GM18508 (cell line): Measurements from ENCODE around the gene FKBP11.

Experiments
- ATAC-seq: cut with Tn5 transposase; IDR thresholded peaks from one replicate; pipeline ENCODE4 v1.9.1; 2021; ENCODE audit warnings: moderate number of reproducible peaks; ENCODE audit not compliant: insufficient read depth, unreplicated experiment

FKBP11 gene

GRCh38 chr12:48925304-48926011 lies at the start of gene FKBP11:
Gene FKBP11, minus strand, starts transcription at chr12:48925492. Its CDS starts 64 bp downstream, at chr12:48925428.
- no peak for ATAC-seq

DNA sequence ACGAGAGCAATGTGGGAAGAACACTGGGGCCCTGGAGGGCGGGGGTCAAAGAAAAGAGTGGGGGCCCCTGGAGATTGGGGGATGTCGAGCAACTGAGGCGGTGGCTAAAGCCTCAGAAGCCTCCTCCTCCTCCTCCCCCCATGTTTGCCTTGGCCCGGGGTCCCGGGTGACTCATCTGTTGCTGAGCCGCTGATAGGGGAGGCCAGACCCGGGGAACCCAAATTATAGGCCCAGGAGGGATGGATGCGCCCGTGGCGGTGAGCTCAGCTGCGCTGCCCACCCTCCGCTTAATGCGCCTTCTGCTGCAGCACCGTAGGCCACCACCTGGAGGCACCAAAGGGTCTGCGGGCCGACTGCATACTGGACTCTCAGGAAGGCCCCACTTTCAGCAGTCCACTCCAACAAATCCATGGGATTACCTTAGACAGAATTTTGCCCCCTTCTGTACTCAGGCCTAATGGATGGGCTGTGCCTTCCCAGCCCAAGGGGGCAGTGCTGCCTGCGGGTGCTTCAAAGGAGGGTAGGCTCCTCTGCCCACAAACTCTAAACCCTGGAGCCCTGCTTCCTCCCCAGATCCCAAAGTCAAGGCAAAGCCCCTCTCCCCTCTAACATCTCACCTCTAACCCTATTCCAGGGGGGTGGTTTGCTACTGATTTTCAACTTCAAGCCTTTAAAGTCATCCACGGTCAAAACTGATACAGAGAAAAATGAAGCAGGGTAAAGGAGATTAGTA lies 48.8 kb upstream of the FKBP11 start:
- no peak for ATAC-seq

DNA sequence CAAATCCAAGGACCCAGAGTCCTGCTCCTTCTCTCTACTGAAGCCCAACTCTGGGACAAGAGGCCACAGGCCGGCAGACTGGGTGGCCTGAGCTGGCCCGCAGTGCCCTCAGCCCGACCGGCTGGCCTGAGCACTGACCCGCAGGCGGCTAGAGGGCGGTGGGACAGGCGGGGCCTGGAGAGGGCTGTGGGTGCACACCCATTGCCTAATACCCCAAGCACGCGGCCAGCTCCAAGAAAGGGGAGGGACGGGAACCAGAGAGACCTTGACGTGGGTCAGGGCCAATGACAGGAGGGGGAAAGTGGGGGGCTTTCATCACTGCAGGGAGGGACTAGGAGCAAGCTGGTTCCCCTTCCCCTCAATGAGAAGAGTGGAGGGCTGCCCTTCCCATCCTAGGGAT lies 48.2 kb upstream of the FKBP11 start:
- no peak for ATAC-seq

- ATAC-seq, result no peak
Observed at GRCh38 chr12:48972952-48973483, 47.7 kb upstream of the FKBP11 start.

GRCh38 chr12:48972213-48972951 lies 47.1 kb upstream of the FKBP11 start:
- ATAC-seq, result no peak

- no peak for ATAC-seq
Observed at GRCh38 chr12:48970702-48971334, 45.5 kb upstream of the FKBP11 start.

- ATAC-seq, result no peak
Observed at GRCh38 chr12:48969833-48970701, 44.8 kb upstream of the FKBP11 start.

- ATAC-seq, result no peak
Observed at GRCh38 chr12:48969160-48969771, 44.0 kb upstream of the FKBP11 start.

GRCh38 chr12:48968467-48968866 lies 43.2 kb upstream of the FKBP11 start:
- ATAC-seq, result no peak

DNA sequence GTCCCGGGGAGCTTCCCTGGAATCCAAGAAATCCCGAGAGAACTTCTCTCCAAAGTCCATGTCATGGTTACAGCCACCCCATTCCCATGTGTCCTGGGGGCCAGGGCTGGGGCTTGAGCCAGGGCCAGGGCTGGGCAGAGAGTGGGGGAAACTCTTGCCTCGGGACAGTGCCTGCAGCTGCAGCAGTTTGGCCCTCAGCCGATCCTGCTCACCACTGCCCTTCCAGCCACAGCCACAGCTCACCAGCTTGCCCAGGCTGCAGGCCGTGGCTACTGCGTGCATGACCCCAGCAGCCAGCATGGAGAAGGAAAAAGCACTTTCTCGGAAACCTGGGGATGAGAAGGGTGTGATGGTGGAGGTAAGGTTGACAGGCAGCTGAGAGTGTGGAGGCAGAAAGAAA lies 42.7 kb upstream of the FKBP11 start:
- ATAC-seq, result no peak

DNA sequence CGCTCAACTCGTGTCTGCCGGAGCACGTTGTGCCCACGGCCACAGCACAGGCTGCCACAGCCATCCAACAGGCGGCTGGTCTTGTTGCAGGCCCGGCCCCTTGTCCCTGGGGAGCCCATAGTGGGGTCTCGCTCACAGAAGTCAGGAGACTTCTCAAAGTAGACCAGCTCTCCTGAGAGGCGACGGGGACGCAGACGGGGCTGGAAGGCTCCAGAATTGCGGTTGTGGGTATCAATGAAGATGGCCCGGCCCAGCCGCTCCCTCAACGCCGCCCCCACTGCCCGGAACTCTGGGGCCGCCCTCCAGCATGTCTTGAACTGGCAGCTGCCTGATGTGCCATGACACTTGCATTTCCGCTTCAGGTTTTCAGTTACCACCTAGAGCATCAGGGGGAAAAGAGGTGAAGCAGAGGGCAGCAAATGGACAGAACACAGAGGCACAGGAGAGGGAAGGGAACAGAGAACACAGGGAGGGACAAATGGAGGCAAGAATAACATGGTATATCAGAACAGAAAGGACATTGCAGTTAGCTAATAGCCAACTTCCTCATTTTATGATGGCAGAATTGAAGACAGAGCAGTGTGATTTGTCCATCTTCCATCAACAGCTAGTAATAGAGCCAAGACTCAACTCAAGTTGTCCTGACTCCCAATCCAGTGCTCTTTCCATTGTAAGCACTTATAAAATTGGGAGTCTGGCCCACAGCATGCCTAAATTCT lies 41.0 kb upstream of the FKBP11 start:
- ATAC-seq, result no peak

GRCh38 chr12:48965298-48965838 lies 40.1 kb upstream of the FKBP11 start:
- ATAC-seq, result no peak

- ATAC-seq, result no peak
Observed at GRCh38 chr12:48961801-48962200, 36.5 kb upstream of the FKBP11 start.

DNA sequence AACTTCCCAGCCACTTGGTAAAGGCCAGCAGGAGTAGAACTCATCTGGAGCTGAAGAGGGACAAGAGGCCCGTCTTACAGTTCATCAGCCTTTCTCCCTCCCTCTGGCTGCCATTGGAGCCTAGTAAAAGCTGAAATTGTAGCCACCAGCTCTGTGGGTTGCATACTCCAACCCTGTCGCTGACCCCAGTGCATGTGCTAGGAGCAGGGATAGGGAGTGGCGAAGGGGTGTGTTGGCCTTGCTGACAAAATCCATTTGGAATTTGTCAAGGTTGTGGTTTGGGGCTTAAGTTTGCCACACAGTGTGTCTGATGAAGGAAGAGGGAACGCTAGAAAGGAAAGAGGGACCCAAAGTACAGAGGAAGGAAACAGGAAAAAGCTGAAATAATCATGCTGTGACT lies 36.0 kb upstream of the FKBP11 start:
- ATAC-seq, result no peak

DNA sequence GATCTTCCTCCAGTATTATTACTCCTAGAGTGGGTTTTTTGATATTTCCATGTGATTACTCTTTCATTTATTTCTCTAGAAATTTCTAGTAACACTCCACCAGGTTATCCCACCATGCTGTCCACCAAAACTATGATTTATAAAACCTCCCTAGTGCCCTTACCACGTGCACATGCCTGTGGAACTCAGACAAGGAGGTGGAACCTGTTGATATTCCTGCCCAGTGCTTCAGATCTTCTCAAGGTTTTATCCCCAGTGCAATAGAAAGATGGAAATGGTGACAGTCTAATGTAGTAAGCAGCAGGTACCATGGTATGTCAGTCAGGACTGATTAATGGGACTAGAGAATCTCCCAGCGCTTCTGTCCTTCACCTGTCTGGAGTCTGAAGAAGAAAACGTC lies 35.5 kb upstream of the FKBP11 start:
- no peak for ATAC-seq

- ATAC-seq, result no peak
Observed at GRCh38 chr12:48958049-48958388, 32.7 kb upstream of the FKBP11 start.

GRCh38 chr12:48957141-48958048 lies 32.1 kb upstream of the FKBP11 start, which contains the start of gene ARF3:
Gene ARF3, minus strand, starts transcription at chr12:48957487. Its CDS starts 16,392 bp downstream, at chr12:48941095.
- no peak for ATAC-seq
